Neural crest cell (in vitro differentiated cells): ENCODE data around the gene MKLN1. TPM values are rescaled to one million over a fixed set of nuclear protein-coding genes. Genes with fewer than 3 reads are reported as not detected.
"Not testable (repeated sequence)": the region's sequence is repeated elsewhere in the genome, so short reads cannot be mapped to it uniquely, and the experiment has no call there.

Experiments
- DNase-seq: peaks from one replicate; pipeline ENCODE4 v3.0.0; 2021; ENCODE audit warnings: low read depth, mixed read lengths, low spot score
- H3K27ac Mint-ChIP-seq: one replicate; pipeline ENCODE4 v1.8.0; 2021; ENCODE audit warnings: mild to moderate bottlenecking, mixed read lengths; ENCODE audit not compliant: unreplicated experiment
- H3K27me3 Mint-ChIP-seq: 2 replicates; pipeline ENCODE4 v1.8.0; 2021; ENCODE audit warnings: low read depth, mild to moderate bottlenecking, mixed read lengths
- H3K36me3 Mint-ChIP-seq: 2 replicates; pipeline ENCODE4 v1.8.0; 2021; ENCODE audit warnings: low read depth, mild to moderate bottlenecking, mixed read lengths
- H3K4me1 Mint-ChIP-seq: 2 replicates; pipeline ENCODE4 v1.8.0; 2021; ENCODE audit warnings: mixed read lengths
- H3K4me3 Mint-ChIP-seq: one replicate; pipeline ENCODE4 v1.8.0; 2021; ENCODE audit warnings: mild to moderate bottlenecking, mixed read lengths
- H3K9me3 Mint-ChIP-seq: 2 replicates; pipeline ENCODE4 v1.8.0; 2021; ENCODE audit warnings: mixed read lengths
- total RNA-seq: library from RNA; stranded (reverse); gene quantifications from 2 replicates; pipeline ENCODE4 v1.2.1, GENCODE V29; 2021
- TF ChIP-seq, protein P1 (sequence below): fragments of 200-600 bp; sonication (generic); conservative IDR thresholded peaks from 2 replicates; pipeline ENCODE4 v1.5.0; 2021; ENCODE audit warnings: antibody characterized with exemption, mild to moderate bottlenecking

MKLN1 gene
- total RNA-seq, 1 donor from 2014 or later, result 45.7 TPM

DNA sequence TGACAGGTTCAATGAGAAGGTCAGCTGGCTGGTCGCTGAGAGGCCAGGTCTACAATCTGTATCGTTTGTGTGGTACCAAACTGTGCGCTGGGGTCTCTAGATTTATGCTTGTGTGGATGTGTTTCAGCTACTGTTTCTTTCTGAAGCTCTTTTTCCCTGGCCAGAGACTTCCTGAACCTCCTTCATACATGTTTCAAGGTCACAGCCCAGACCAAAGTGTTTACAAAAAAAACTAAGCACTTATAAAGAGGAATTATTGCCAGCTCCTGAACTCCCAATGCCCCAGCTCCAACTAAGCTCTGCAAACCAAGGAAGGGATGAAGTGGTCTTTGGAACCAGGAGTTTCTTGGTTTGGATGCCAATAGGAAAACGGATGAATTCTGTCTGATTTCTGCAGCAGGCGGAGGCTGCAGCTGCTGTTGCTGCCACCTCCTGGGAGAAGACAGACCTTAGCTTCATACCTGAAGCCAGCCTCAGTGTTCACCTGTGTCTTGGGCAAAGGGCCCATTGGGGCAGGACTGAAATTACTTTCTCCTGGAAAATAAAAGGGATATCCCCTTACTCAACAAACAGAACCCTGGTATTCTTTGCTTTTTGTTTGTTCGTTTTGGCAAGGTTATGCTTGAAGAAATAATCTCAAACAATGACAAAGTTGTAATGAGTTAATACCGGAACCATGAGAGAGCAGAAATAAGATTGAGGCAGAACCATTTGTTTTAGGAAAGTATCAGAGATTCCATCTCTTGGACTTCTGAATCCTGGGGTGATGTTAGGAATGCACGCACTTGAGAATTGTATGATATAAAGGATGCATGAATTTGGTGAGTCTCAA, 24.6 kb upstream of the MKLN1 start:
- TF ChIP-seq, protein P1, sequence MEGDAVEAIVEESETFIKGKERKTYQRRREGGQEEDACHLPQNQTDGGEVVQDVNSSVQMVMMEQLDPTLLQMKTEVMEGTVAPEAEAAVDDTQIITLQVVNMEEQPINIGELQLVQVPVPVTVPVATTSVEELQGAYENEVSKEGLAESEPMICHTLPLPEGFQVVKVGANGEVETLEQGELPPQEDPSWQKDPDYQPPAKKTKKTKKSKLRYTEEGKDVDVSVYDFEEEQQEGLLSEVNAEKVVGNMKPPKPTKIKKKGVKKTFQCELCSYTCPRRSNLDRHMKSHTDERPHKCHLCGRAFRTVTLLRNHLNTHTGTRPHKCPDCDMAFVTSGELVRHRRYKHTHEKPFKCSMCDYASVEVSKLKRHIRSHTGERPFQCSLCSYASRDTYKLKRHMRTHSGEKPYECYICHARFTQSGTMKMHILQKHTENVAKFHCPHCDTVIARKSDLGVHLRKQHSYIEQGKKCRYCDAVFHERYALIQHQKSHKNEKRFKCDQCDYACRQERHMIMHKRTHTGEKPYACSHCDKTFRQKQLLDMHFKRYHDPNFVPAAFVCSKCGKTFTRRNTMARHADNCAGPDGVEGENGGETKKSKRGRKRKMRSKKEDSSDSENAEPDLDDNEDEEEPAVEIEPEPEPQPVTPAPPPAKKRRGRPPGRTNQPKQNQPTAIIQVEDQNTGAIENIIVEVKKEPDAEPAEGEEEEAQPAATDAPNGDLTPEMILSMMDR, result no peak
- no peak overlapping the region for H3K27ac Mint-ChIP-seq
- no peaks in the 10 kb centered on the region for H3K27me3 Mint-ChIP-seq
- DNase-seq, result no peak
- peaks cover 20% of the 10 kb centered on the region for H3K4me1 Mint-ChIP-seq
- H3K9me3 Mint-ChIP-seq, result peaks cover 14% of the 10 kb centered on the region
- no peak overlapping the region for H3K4me3 Mint-ChIP-seq
- peaks cover 12% of the 10 kb centered on the region for H3K36me3 Mint-ChIP-seq

DNA sequence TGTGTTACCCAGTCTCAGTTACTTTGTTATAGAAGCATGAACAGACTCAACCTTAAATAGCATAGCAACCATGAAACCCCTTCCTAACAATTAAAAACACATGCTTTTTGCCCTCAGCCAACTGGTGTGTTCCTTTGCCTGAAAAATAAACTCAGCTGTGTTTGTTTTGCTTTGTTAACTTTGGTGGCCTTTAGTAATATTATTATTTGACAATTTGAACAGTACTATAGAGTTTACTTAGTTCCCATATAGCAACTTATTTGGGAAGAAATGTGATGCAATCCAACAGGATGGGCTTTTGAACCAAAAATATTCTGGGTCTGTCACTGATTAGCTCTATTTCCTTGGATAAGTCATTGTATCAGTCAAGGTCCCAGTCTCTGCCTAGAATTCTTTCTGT, 22.5 kb upstream of the MKLN1 start:
- DNase-seq, result no peak
- TF ChIP-seq, protein P1, result no peak
- H3K4me3 Mint-ChIP-seq, result no peak overlapping the region
- H3K27me3 Mint-ChIP-seq, result no peaks in the 10 kb centered on the region
- H3K9me3 Mint-ChIP-seq, result peaks cover 18% of the 10 kb centered on the region
- no peak overlapping the region for H3K27ac Mint-ChIP-seq
- H3K36me3 Mint-ChIP-seq, result peaks cover 12% of the 10 kb centered on the region
- peaks cover 15% of the 10 kb centered on the region for H3K4me1 Mint-ChIP-seq

DNA sequence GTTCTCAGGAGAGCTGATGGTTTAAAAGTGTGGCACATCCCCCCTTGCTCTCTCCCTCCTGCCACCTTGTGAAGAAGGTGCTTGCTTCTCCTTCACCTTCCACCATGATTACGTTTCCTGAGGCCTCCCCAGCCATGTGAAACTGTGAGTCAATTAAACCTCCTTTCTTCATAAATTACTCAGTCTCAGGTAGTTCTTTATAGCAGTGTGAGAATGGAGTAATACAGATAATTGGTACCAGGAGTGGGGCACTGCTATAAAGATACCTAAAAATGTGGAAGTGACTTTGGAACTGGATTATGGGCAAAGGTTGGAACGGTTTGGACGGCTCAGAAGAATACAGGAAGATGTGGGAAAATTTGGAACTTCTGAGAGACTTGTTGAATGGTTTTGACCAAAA, 21.6 kb upstream of the MKLN1 start:
- not testable (repeated sequence) for H3K27ac Mint-ChIP-seq
- peaks cover 12% of the 10 kb centered on the region for H3K36me3 Mint-ChIP-seq

DNA sequence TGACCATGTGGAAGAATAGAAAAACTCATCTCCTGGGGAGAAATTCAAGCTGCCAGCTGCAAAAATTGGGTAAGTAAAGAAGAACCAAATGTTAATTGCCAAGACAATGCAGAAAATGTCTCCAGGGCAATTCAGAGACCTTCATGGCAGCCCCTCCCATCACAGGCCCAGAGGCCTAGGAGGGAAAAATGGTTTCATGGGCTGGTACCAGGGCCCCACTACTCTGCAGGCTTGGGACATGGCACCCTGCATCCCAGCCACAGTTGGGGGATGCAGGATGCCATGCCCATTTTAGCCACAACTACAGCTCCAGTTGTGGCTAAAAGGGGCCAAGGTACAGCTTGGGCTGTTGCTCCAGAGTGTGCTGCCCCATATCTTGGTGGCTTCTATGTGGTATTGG, 20.9 kb upstream of the MKLN1 start:
- Mint-ChIP-seq H3K9me3 (peaks cover 18% of the 10 kb centered on the region), H3K36me3 (peaks cover 12% of the 10 kb centered on the region), H3K4me3 (no peak overlapping the region), H3K4me1 (peaks cover under 1% of the 10 kb centered on the region), H3K27me3 (no peaks in the 10 kb centered on the region), H3K27ac (no peak overlapping the region)
- no peak for DNase-seq
- TF ChIP-seq, protein P1, result no peak

More for the DNA sequence above, 21.6 kb upstream of the MKLN1 start:
- not testable (repeated sequence) for H3K4me1 Mint-ChIP-seq, DNase-seq, H3K27me3 Mint-ChIP-seq, H3K4me3 Mint-ChIP-seq
- H3K9me3 Mint-ChIP-seq, result peaks cover 18% of the 10 kb centered on the region

DNA sequence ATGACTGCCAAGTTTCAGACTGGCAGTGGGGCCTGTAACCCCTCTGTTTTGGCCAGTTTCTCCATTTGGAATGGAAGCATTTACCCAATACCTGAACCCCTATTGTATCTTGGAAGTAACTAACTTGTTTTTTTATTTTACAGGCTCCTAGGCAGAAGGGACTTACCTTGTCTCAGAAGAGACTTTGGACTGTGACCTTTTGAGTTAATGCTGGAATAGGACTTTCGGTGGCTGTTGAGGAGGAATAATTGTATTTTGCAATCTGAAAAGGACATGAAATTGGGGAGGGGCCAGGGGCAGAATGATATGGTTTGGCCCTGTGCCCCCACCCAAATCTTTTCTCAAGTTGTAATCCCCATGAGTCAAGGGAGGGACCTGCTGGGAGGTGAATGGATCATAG, 20.0 kb upstream of the MKLN1 start:
- TF ChIP-seq, protein P1, result no peak
- Mint-ChIP-seq H3K4me1 (no peaks in the 10 kb centered on the region), H3K4me3 (no peak overlapping the region), H3K36me3 (peaks cover 14% of the 10 kb centered on the region), H3K9me3 (peaks cover 21% of the 10 kb centered on the region), H3K27me3 (no peaks in the 10 kb centered on the region), H3K27ac (no peak overlapping the region)
- DNase-seq, result no peak

DNA sequence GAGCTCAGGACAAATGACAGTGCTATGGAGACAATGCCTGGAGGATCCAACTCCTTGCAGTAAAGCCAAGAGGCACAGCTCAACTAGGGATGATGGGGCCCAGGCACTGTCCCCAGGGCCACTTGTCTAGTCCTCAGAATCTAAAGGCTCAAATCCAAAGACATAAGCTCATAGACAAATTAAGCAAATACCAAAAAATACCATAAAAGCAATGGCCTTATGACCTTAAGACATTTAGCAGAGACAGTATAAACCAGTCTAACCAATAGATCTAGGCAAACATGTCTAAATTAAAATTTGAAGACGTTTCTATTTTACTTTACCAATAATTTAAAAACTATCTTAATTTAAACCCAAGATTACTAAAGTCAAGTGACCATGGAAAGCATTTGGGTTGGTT, 14.8 kb upstream of the MKLN1 start:
- Mint-ChIP-seq H3K9me3 (peaks cover 19% of the 10 kb centered on the region), H3K36me3 (peaks cover 11% of the 10 kb centered on the region), H3K27ac (no peak overlapping the region), H3K4me3 (no peak overlapping the region), H3K4me1 (no peaks in the 10 kb centered on the region), H3K27me3 (no peaks in the 10 kb centered on the region)
- TF ChIP-seq, protein P1, result no peak
- no peak for DNase-seq
